ENCODE data around the gene DNAAF8.

DNA sequence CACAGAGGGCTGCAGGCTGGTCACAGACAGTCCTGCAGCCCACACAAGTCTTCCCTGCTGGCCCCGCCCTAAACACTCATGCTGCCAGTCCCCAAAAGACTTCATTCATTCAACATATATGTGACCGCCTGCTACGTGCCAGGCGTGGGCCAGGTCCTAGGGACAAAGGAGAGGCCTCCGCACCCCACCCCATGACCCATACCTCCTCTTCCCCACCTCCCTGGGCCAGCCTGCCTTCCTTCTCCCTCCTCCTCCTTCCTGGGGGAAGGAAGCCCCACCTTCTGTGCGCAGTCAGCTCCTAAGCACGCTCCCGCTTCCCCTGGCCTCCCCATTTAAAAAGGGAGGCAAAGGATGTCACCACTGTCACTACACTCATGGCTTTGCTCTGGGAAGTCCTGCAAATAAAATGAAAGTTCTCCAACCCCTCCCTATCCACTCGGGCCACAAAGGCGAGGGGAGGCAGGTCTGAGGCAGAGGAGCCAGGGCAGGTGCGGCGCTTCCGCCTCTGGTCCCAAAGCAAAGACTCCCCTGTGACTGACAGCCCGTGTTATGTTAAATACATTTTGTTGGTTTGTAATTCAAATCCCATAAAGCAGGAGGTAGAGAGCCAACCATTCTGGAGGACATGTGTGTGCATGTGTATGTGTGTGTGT is 9.0 kb downstream of the DNAAF8 start:
- TF ChIP-seq POLR2A (IDR thresholded peaks at IDR 0.05; ENCODE audit: low read length) (no peak), GATA1 (IDR thresholded peaks at IDR 0.05; ENCODE audit: low read depth, low read length) (no peak)
